HG02840 (cell line): ENCODE results near the gene MSH2.

Experiments
- ATAC-seq: cut with Tn5 transposase; IDR thresholded peaks from one replicate; pipeline ENCODE4 v1.9.1; 2021; ENCODE audit warnings: mild to moderate bottlenecking, moderate library complexity, moderate number of reproducible peaks; ENCODE audit not compliant: unreplicated experiment, low FRiP score

Gene MSH2

DNA sequence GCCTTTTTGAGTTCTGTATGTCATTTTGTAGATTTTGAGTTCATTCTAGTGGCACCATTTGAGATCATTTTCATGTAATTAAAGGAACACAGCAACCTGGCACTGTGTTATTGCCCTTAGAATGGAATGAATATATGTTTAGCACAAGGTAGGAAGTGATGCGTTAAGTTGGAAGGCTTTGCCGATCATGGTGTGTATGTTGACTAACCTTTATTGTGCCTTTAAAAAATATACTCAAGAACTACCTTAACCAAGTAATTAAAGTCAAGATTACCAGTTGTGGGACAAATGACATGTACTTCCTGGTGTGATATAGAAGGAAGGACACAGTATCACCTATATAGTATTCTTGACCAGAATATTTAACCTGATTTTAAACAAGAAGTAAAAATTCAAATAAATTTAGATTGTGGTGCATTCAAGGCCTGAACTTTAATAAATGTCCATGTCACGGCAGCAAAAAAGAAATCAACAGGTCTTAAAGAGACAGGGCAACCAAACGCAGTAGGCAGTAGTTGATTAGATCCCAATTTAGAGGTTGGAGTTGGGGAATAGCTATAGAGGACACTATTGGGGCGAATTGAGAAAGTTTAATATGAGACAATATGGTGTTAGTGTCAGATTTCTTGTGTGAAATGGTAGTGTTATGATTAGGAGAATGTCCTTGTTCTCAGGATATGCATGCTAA lies 68.6 kb downstream of the MSH2 start:
- no peak for ATAC-seq

DNA sequence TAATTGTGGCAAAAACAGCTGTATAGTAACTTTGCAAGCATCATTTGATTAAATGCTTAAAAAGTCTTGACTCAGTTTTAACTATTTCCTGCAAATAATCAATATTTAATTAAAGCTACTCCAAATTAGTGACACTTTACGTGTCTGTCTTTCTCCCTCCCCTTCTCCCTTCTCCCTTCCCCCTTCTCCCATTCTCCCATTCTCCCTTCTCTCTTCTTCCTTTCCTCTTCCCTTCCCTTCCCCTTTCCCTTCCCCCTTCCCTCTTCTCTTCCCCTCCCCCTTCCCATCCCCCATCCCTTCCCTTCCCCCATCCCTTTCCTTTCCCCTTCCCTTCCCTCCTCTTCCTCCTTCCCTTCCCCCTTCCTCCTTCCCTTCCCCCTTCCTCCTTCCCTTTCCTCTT lies 76.9 kb downstream of the MSH2 start:
- no peak for ATAC-seq

DNA sequence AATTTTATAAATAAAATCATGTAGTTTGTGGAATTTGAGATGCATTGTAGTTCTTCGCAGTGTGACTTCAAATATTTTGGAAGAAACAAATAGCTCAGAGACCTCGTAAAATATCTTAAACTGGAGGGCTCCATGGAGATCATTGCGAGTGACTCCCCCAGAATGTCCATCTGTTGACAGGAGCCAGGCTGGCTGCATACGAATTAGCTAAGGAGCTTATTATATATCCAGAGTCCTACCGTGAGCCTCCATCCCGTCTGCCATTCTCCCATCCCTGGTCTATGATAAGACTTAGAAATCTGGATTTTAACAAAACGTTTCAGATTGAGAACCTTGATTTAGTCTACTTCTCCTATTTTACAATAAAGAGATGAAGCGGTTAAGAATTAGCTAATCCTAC lies 80.2 kb downstream of the MSH2 start:
- no peak for ATAC-seq

- no peak for ATAC-seq
Measured at GRCh38 chr2:47484396-47484795, 81.4 kb downstream of the MSH2 start.

- ATAC-seq, result no peak
Measured at GRCh38 chr2:47485177-47485576, 82.2 kb downstream of the MSH2 start.

- no peak for ATAC-seq
Measured at GRCh38 chr2:47485751-47486300, 82.9 kb downstream of the MSH2 start.

GRCh38 chr2:47486841-47487497 lies 84.0 kb downstream of the MSH2 start:
- ATAC-seq, result no peak

DNA sequence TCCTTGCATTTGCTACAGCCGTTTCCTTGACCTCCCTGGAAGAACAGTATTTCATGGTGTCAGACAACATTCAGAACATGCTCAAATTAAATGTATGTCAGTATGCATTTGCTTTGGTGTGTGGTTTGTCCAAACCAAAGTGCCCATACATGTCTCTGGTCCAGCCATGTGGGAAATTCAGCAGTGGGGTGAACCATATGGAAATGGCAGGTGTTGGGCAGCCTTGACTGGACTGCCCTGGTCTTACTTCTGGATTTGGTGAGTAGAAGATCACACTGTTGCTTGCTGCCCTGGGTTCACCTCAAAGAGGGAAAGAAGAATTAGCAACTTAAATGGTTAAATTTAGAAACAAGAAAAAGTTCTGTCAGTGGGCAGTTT lies 84.5 kb downstream of the MSH2 start:
- no peak for ATAC-seq

GRCh38 chr2:47488870-47489584 lies 86.1 kb downstream of the MSH2 start:
- ATAC-seq, result no peak

GRCh38 chr2:47490406-47490805 lies 87.5 kb downstream of the MSH2 start:
- no peak for ATAC-seq

- no peak for ATAC-seq
Measured at GRCh38 chr2:47493317-47494035, 90.5 kb downstream of the MSH2 start.

- no peak for ATAC-seq
Measured at GRCh38 chr2:47494267-47495130, 91.5 kb downstream of the MSH2 start.

- ATAC-seq, result no peak
Measured at GRCh38 chr2:47497843-47498460, 95.0 kb downstream of the MSH2 start.

GRCh38 chr2:47499093-47499492 lies 96.1 kb downstream of the MSH2 start:
- no peak for ATAC-seq

DNA sequence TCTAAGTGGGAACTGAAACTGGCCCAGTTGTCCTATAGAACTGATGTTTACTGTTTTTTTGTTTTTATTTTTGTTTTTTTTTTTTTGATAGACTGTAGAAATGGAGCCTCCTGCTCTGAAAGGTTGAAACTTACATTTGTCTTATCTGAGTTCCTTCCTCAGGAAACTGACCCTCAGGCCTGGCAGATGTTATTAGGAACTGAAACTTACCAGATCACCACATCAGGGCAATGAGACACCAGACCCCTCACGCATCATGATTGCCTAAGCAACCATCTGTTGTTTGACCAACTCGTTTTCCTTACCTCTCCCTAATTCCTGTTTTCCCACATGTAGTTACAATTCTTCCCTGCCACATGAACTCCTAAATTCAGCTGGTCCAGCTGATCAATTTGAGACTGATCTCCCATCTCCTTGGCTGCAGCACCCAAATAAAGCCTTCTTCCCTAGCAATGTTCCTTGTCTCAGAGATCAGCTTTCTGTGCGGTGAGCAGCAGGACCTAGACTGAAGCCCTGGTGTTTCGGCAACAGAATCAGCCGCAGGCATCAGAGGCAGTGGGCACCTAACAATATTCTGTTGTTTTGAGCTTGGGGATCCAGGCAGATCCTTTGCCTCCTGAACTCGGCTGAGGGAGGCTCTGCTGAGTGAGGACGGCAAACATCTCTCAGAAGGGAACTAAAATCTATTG lies 96.8 kb downstream of the MSH2 start:
- ATAC-seq, result no peak

DNA sequence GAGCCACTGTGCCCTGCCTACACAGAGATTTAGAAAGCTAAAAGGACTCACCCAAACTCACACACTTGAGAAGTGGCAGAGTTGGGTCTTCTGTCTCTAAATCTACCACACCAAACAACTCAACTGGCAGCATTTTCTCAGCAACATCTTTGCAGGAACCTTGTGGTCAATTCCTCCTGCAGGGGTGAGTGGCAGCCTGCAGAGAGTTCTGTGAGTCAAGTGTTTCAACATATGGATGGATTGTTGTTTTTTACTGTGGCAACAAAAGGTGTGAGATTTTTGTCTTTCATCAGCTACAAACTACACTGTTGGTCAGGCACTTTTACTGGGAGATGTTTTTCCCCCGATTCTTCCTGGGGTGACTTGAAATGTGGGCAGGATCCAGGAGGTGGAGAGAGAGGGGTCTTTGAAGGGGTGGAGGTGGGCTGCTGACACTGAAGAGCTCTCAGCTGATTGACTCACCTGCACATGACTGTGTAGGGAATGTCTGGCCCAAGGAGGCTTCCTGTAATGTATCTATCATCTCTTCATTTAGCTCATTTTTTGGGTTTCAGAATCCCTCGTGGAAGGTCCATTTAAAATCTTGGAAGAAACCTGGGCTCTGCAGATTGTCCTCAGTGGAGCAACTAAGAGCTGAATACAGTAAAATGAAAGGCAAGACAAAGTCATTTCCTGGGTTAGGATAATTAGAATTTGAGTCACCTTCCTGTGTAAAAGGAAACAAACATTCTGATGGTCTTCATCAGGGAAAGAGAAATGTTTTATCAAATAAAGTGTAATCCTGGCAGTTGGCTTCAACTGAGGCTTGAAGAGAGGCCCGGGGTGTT lies 98.6 kb downstream of the MSH2 start:
- ATAC-seq, result no peak

DNA sequence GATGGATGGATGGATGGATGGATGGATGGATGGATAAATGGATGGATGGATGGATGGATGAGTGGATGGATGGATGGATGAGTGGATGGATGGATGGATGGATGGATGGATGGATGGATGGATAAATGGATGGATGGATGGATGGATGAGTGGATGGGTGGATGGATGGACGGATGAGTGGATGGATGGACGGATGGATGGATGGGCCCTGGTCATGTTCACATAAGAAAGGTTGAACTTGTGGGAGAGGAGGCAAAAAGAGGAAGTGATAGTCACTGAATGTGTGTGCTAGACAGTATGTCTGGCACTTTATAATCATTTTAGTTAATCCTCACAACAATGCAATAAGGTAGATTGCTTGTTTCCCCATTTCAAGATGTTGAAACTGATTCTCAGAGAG lies 99.5 kb downstream of the MSH2 start:
- ATAC-seq, result peak; percentile 82

- ATAC-seq, result peak; percentile 67
Measured at GRCh38 chr2:47503481-47504070, 100.6 kb downstream of the MSH2 start.
